GM18499 (cell line): Measurements from ENCODE around the gene DOCK9.
"Not testable (repeated sequence)": the region's sequence is repeated elsewhere in the genome, so short reads cannot be mapped to it uniquely, and the experiment has no call there.

Experiments used
- ATAC-seq: cut with Tn5 transposase; IDR thresholded peaks from one replicate; pipeline ENCODE4 v1.9.1; 2021; ENCODE audit warnings: moderate number of reproducible peaks; ENCODE audit not compliant: insufficient read depth, unreplicated experiment

DOCK9 gene

GRCh38 chr13:98923641-98924397 lies 54.0 kb downstream of the DOCK9 start:
- ATAC-seq = no peak

GRCh38 chr13:98922306-98922705 lies 55.6 kb downstream of the DOCK9 start:
- ATAC-seq = no peak

GRCh38 chr13:98921786-98922185 lies 56.1 kb downstream of the DOCK9 start:
- no peak for ATAC-seq

- ATAC-seq = no peak
These were observed 56.8 kb downstream of the DOCK9 start for GRCh38 chr13:98921015-98921580.

- ATAC-seq = no peak
These were observed 58.3 kb downstream of the DOCK9 start for GRCh38 chr13:98919566-98919965.

- ATAC-seq = no peak
These were observed 59.1 kb downstream of the DOCK9 start for GRCh38 chr13:98918771-98919170.

GRCh38 chr13:98917116-98917515 lies 60.7 kb downstream of the DOCK9 start:
- no peak for ATAC-seq

GRCh38 chr13:98916403-98916802 lies 61.5 kb downstream of the DOCK9 start:
- ATAC-seq = no peak

GRCh38 chr13:98915981-98916380 lies 61.9 kb downstream of the DOCK9 start:
- no peak for ATAC-seq

- ATAC-seq = no peak
These were observed 62.3 kb downstream of the DOCK9 start for GRCh38 chr13:98915563-98915962.

GRCh38 chr13:98913741-98914140 lies 64.1 kb downstream of the DOCK9 start:
- no peak for ATAC-seq

GRCh38 chr13:98912846-98913245 lies 65.0 kb downstream of the DOCK9 start:
- no peak for ATAC-seq

GRCh38 chr13:98910501-98910951 lies 67.3 kb downstream of the DOCK9 start:
- no peak for ATAC-seq

GRCh38 chr13:98909016-98909415 lies 68.8 kb downstream of the DOCK9 start:
- ATAC-seq = no peak

GRCh38 chr13:98906746-98907502 lies 70.9 kb downstream of the DOCK9 start:
- ATAC-seq = no peak

- no peak for ATAC-seq
These were observed 72.7 kb downstream of the DOCK9 start for GRCh38 chr13:98905199-98905598.

GRCh38 chr13:98900442-98900841 lies 77.4 kb downstream of the DOCK9 start:
- ATAC-seq = no peak

- no peak for ATAC-seq
These were observed 80.2 kb downstream of the DOCK9 start for GRCh38 chr13:98897706-98898105.

- no peak for ATAC-seq
These were observed 81.1 kb downstream of the DOCK9 start for GRCh38 chr13:98896868-98897144.

GRCh38 chr13:98896083-98896867 lies 81.6 kb downstream of the DOCK9 start:
- ATAC-seq = no peak

GRCh38 chr13:98894814-98895213 lies 83.0 kb downstream of the DOCK9 start:
- ATAC-seq = not testable (repeated sequence)
